H1 (cell line): Measurements from ENCODE around the gene C15orf39. TPM values are rescaled to one million over a fixed set of nuclear protein-coding genes. Genes with fewer than 3 reads are reported as not detected.

Source experiments
- CTCF ChIA-PET: fragments of 300-600 bp; sonication (Branson Sonifier 250); formaldehyde crosslinking; loops from one replicate; lab custom pipeline; 2021; ENCODE audit not compliant: partially characterized antibody; lab: Charles Lee
- POLR2A ChIA-PET: fragments of 300-600 bp; sonication (Branson Sonifier 250); formaldehyde crosslinking; loops from one replicate; lab custom pipeline; 2021; ENCODE audit warnings: inconsistent platforms; ENCODE audit not compliant: partially characterized antibody; lab: Charles Lee
- DNase-seq, 2 experiments: peaks; one replicate each; pipeline versions ENCODE4 v3.0.0 to v3.0.0-alpha.2; 2010 to 2022; ENCODE audit warnings: low spot score in 2 of 2, low read depth in 1 of 2, mixed read lengths in 1 of 2
- FAIRE-seq: peaks from 2 replicates; lab custom pipeline; 2011; peaks lifted over from hg19 to GRCh38; lab: Jason Lieb, UNC
- H2AFZ ChIP-seq: 2 replicates; pipeline ENCODE4 v1.8.1; 2012; ENCODE audit warnings: low read length, inconsistent platforms
- H2AK5ac ChIP-seq: 2 replicates; pipeline ENCODE4 v1.6.1; 2013; ENCODE audit warnings: low read depth, low read length
- H2BK120ac ChIP-seq: replicated peaks from 2 replicates; pipeline ENCODE3; 2013; ENCODE audit warnings: low read depth, low read length, inconsistent platforms
- H2BK12ac ChIP-seq: 2 replicates; pipeline ENCODE4 v1.6.1; 2013; ENCODE audit warnings: low read depth, low read length
- H2BK15ac ChIP-seq: 2 replicates; pipeline ENCODE4 v1.6.1; 2013; ENCODE audit warnings: low read length
- H2BK20ac ChIP-seq: 2 replicates; pipeline ENCODE4 v1.6.1; 2013; ENCODE audit warnings: low read length
- H2BK5ac ChIP-seq: 2 replicates; pipeline ENCODE4 v1.6.1; 2013; ENCODE audit warnings: low read depth, low read length
- H3K14ac ChIP-seq: 2 replicates; pipeline ENCODE4 v1.6.1; 2013; ENCODE audit warnings: inconsistent platforms; ENCODE audit not compliant: insufficient read length
- H3K18ac ChIP-seq: 2 replicates; pipeline ENCODE4 v1.6.1; 2013; ENCODE audit warnings: low read length; ENCODE audit errors: extremely low read depth
- H3K23ac ChIP-seq: 2 replicates; pipeline ENCODE4 v1.6.1; 2013; ENCODE audit warnings: inconsistent platforms; ENCODE audit not compliant: insufficient read length
- H3K23me2 ChIP-seq: 2 replicates; pipeline ENCODE4 v1.6.1; 2013; ENCODE audit warnings: low read depth, low read length
- H3K27ac ChIP-seq: 2 replicates; pipeline ENCODE4 v1.6.1; 2011; ENCODE audit warnings: low read depth, low read length, inconsistent platforms
- H3K27me3 ChIP-seq, 4 experiments: replicated peaks in 1 of 4; 1 replicate in 1 of 4; 2 replicates in 3 of 4; pipeline versions ENCODE4 v1.6.1 to v1.8.1; 2011 to 2013; ENCODE audit warnings: low read length in 3 of 4, mild to moderate bottlenecking in 3 of 4, inconsistent platforms in 2 of 4, mixed read lengths in 2 of 4, moderate library complexity in 1 of 4; ENCODE audit not compliant: control insufficient read depth in 3 of 4, insufficient read depth in 3 of 4; ENCODE audit errors: extremely low read depth in 1 of 4
- H3K36me3 ChIP-seq, 4 experiments: 2 replicates each; pipeline versions ENCODE4 v1.6.1 to v1.8.1; 2011 to 2013; ENCODE audit warnings: mild to moderate bottlenecking in 4 of 4, low read length in 3 of 4, moderate library complexity in 2 of 4, control low read depth in 1 of 4, inconsistent platforms in 1 of 4; ENCODE audit not compliant: insufficient read depth in 4 of 4, control insufficient read depth in 2 of 4
- H3K4ac ChIP-seq: replicated peaks from 2 replicates; pipeline ENCODE3; 2013; ENCODE audit warnings: low read length, low read depth, mixed read lengths, inconsistent platforms; ENCODE audit not compliant: insufficient read length
- H3K4me1 ChIP-seq, 4 experiments: replicated peaks in 1 of 4; 1 replicate in 1 of 4; 2 replicates in 3 of 4; pipeline versions ENCODE4 v1.6.1 to v1.8.1; 2011 to 2013; ENCODE audit warnings: low read length in 3 of 4, inconsistent platforms in 2 of 4, mixed read lengths in 1 of 4; ENCODE audit not compliant: insufficient read depth in 4 of 4, control insufficient read depth in 3 of 4
- H3K4me2 ChIP-seq, 2 experiments: 2 replicates each; pipeline versions ENCODE4 v1.6.1 to v1.8.1; 2011 to 2013; ENCODE audit warnings: low read depth in 2 of 2, low read length in 2 of 2, control low read depth in 1 of 2, inconsistent platforms in 1 of 2, mild to moderate bottlenecking in 1 of 2; ENCODE audit not compliant: insufficient read depth in 1 of 2
- H3K4me3 ChIP-seq, 4 experiments: fragments of 200-600, 300-600 bp in 1 of 4; sonication (generic), shearing (Covaris generic), sonication (Bioruptor Twin) in 1 of 4; 2 replicates each; pipeline versions ENCODE4 v1.5.1 to v1.8.1; 2011 to 2016; ENCODE audit warnings: low read length in 4 of 4, low read depth in 3 of 4, control low read depth in 2 of 4, inconsistent platforms in 2 of 4, mild to moderate bottlenecking in 2 of 4, mixed read lengths in 1 of 4, moderate library complexity in 1 of 4; ENCODE audit not compliant: insufficient read depth in 2 of 4; ENCODE audit errors: extremely low read depth in 1 of 4
- H3K56ac ChIP-seq: replicated peaks from 2 replicates; pipeline ENCODE3; 2013; ENCODE audit warnings: low read depth, mild to moderate bottlenecking, mixed read lengths, low read length, inconsistent platforms; ENCODE audit not compliant: insufficient read length
- H3K79me1 ChIP-seq: 2 replicates; pipeline ENCODE4 v1.6.1; 2013; ENCODE audit warnings: low read depth, low read length, control low read depth
- H3K79me2 ChIP-seq, 2 experiments: 2 replicates each; pipeline versions ENCODE4 v1.6.1 to v1.8.1; 2012 to 2013; ENCODE audit warnings: low read length in 2 of 2, mild to moderate bottlenecking in 2 of 2, inconsistent platforms in 1 of 2; ENCODE audit not compliant: insufficient read depth in 2 of 2, control insufficient read depth in 1 of 2
- H3K9ac ChIP-seq, 4 experiments: replicated peaks in 1 of 4; 1 replicate in 1 of 4; 2 replicates in 3 of 4; pipeline versions ENCODE4 v1.6.1 to v1.8.1; 2011 to 2013; ENCODE audit warnings: low read depth in 3 of 4, low read length in 3 of 4, control low read depth in 2 of 4, mild to moderate bottlenecking in 2 of 4, moderate library complexity in 2 of 4, inconsistent platforms in 1 of 4; ENCODE audit errors: extremely low read depth in 1 of 4
- H3K9me3 ChIP-seq, 2 experiments: 2 replicates each; pipeline versions ENCODE4 v1.6.1 to v1.8.1; 2012 to 2013; ENCODE audit warnings: mild to moderate bottlenecking in 2 of 2, moderate library complexity in 2 of 2, control low read depth in 1 of 2, inconsistent platforms in 1 of 2, low read depth in 1 of 2, low read length in 1 of 2, mixed read lengths in 1 of 2; ENCODE audit not compliant: insufficient read depth in 2 of 2
- H4K20me1 ChIP-seq, 2 experiments: replicated peaks in 1 of 2; 2 replicates each; pipeline versions ENCODE3 to v1.8.1; 2011 to 2013; ENCODE audit warnings: inconsistent platforms in 2 of 2, low read length in 2 of 2, mild to moderate bottlenecking in 1 of 2; ENCODE audit not compliant: insufficient read depth in 2 of 2, control insufficient read depth in 1 of 2
- H4K5ac ChIP-seq: 2 replicates; pipeline ENCODE4 v1.6.1; 2013; ENCODE audit warnings: low read length, low read depth, mixed read lengths, inconsistent platforms; ENCODE audit not compliant: insufficient read length
- H4K8ac ChIP-seq: 2 replicates; pipeline ENCODE4 v1.8.0; 2013; ENCODE audit warnings: mild to moderate bottlenecking, moderate library complexity, low read length, inconsistent platforms; ENCODE audit not compliant: insufficient read depth; ENCODE audit errors: extremely low read depth
- H4K91ac ChIP-seq: replicated peaks from 2 replicates; pipeline ENCODE3; 2013; ENCODE audit warnings: low read length, mixed read lengths, inconsistent platforms; ENCODE audit not compliant: insufficient read length
- SAP30 ChIP-seq: fragments of 300-600 bp; sonication (generic); IDR thresholded peaks from 2 replicates; pipeline ENCODE4 v1.7.1; 2012; ENCODE audit warnings: low read length, moderate library complexity, mild to moderate bottlenecking, inconsistent platforms; ENCODE audit not compliant: insufficient read depth, insufficient replicate concordance
- TCF12 ChIP-seq: IDR thresholded peaks from 2 replicates; pipeline ENCODE4 v1.6.1; 2011; ENCODE audit warnings: low read depth, mild to moderate bottlenecking, low read length
- WGBS, 2 experiments: shearing (Covaris generic) in 1 of 2; methylation state at CpG; one replicate each; pipeline versions ENCODE4 v1.1.6 to v1.1.7; 2013 to 2015; ENCODE audit warnings: low lambda C conversion rate in 2 of 2, mixed read lengths in 2 of 2, inconsistent platforms in 1 of 2, low coverage in 1 of 2, missing lambda C conversion rate in 1 of 2; ENCODE audit not compliant: insufficient replicate concordance in 2 of 2, insufficient coverage in 1 of 2, insufficient read length in 1 of 2; ENCODE audit errors: extremely low coverage in 1 of 2, missing lambda C conversion rate in 1 of 2; 5-methylcytosine and 5-hydroxymethylcytosine counted together
- polyA plus RNA-seq, 7 experiments: library from polyadenylated mRNA; depleted of rRNA in 3 of 7; stranded (reverse) in 5 of 7; unstranded in 2 of 7; fragments of >200 nt in 5 of 7; fragments of 200-250 nt in 2 of 7; gene quantifications; 1 replicate in 5 of 7; 2 replicates in 1 of 7; 4 replicates in 1 of 7; pipeline versions ENCODE4 v1.2.1 to v1.2.3, GENCODE V29; 2011 to 2013; ENCODE audit warnings: missing spikeins in 2 of 7, mixed read lengths in 2 of 7
- total RNA-seq: library from RNA; stranded (reverse); fragmentation: NEBNext Ultra II Directional; extraction: Animal tissue kit (Norgen Biotek cat#: 25700); gene quantifications from 2 replicates; pipeline ENCODE4 v1.2.1, GENCODE V29; 2021

C15orf39 gene
- total and polyA plus RNA-seq, 2 of the 8 experiments (the other 6 are each of a cell fraction or from before 2014, with no cell fraction given) = 13.8 to 38.5 TPM

- H3K27ac ChIP-seq = no peak overlapping the region
- H3K36me3 ChIP-seq = peaks cover 21 to 41% (median 33%) of the 10 kb centered on the region in 4 experiments; a peak in 7 of 8 replicates
- no peak overlapping the region for H2BK20ac ChIP-seq
- H3K79me1 ChIP-seq = peaks cover 12% of the 10 kb centered on the region
- H3K9ac ChIP-seq = no peak overlapping the region
- no peak overlapping the region for H4K5ac ChIP-seq
- no peak overlapping the region for H2AK5ac ChIP-seq
- H3K56ac ChIP-seq = no peak overlapping the region
- ChIA-PET CTCF (interaction anchor here (0.5 to 7.6 kb wide), 12 partner anchors 9 to 446 kb away, joined by 3 to 97 read pairs (median 4); no protein-coding TSS in a partner anchor), POLR2A (interaction anchor here (1.0 to 1.7 kb wide), 4 partner anchors 8 to 158 kb away, joined by 3 to 4 read pairs (median 4); no protein-coding TSS in a partner anchor)
- H4K91ac ChIP-seq = no peak overlapping the region
- H3K18ac ChIP-seq = no peak overlapping the region
- H3K4me3 ChIP-seq = no peak overlapping the region
- H3K4me2 ChIP-seq = no peak overlapping the region
- no peak overlapping the region for H3K4ac ChIP-seq
- WGBS, 2 experiments = 84% methylated on average over 18 of the region's 19 CpGs; no CpG with 5 or more reads in 1 of the 2 experiments
- H2BK120ac ChIP-seq = no peak overlapping the region
- H3K9me3 ChIP-seq = no peaks in the 10 kb centered on the region
- H3K23me2 ChIP-seq = peaks cover 9% of the 10 kb centered on the region; the same call in 1 of the 2 replicates
- peaks cover 60 to 66% of the 10 kb centered on the region in 2 experiments for H4K20me1 ChIP-seq
- no peak overlapping the region for H2BK15ac ChIP-seq
- H3K79me2 ChIP-seq = peaks cover 19 to 77% of the 10 kb centered on the region in 2 experiments; a peak in 3 of 4 replicates
- H3K27me3 ChIP-seq = peaks cover 0 to 6% (median 2%) of the 10 kb centered on the region in 4 experiments; a peak in 1 of 7 replicates
- H3K4me1 ChIP-seq = peaks cover 0 to 20% (median 6%) of the 10 kb centered on the region in 4 experiments; a peak in 4 of 7 replicates
- no peak overlapping the region for H2BK5ac ChIP-seq
- H2BK12ac ChIP-seq = no peak overlapping the region
- DNase-seq (no peak), FAIRE-seq (no peak)
- no peak overlapping the region; the same call in none of the 2 replicates for H4K8ac ChIP-seq
- no peak overlapping the region for H3K23ac ChIP-seq
- no peak overlapping the region for H3K14ac ChIP-seq
- H2AFZ ChIP-seq = no peak overlapping the region
- TF ChIP-seq TCF12 (no peak), SAP30 (no peak)
Measured at GRCh38 chr15:75206803-75207617, 5.3 kb downstream of the C15orf39 start.
